NCI-H526 (cell line): Measurements from ENCODE around the gene G6PC2.
"Not testable (repeated sequence)": the region's sequence is repeated elsewhere in the genome, so short reads cannot be mapped to it uniquely, and the experiment has no call there.

Source experiments
- DNase-seq, 2 experiments: peaks; one replicate each; lab custom pipeline; 2025; lab: John Stamatoyannopoulos, UW

G6PC2 gene

GRCh38 chr2:168901003-168901402 lies at the start of gene G6PC2:
Gene G6PC2 (plus strand): TSS chr2:168901291. CDS start chr2:168901332, 41 bp downstream.
- no peak for DNase-seq

GRCh38 chr2:168851674-168852320 lies 49.3 kb upstream of the G6PC2 start:
- DNase-seq, result no peak

GRCh38 chr2:168852481-168852880 lies 48.6 kb upstream of the G6PC2 start:
- DNase-seq, result no peak

GRCh38 chr2:168853471-168853870 lies 47.6 kb upstream of the G6PC2 start:
- no peak for DNase-seq

- no peak for DNase-seq
Observed at GRCh38 chr2:168854651-168855050, 46.4 kb upstream of the G6PC2 start.

- DNase-seq, result no peak
Observed at GRCh38 chr2:168855601-168856000, 45.5 kb upstream of the G6PC2 start.

GRCh38 chr2:168858146-168858545 lies 42.9 kb upstream of the G6PC2 start:
- DNase-seq, result no peak

- DNase-seq, result not testable (repeated sequence)
Observed at GRCh38 chr2:168867164-168867563, 33.9 kb upstream of the G6PC2 start.

GRCh38 chr2:168870369-168870768 lies 30.7 kb upstream of the G6PC2 start:
- not testable (repeated sequence) for DNase-seq

- not testable (repeated sequence) for DNase-seq
Observed at GRCh38 chr2:168870824-168871223, 30.3 kb upstream of the G6PC2 start.

- DNase-seq, result no peak
Observed at GRCh38 chr2:168874368-168875054, 26.6 kb upstream of the G6PC2 start.

- DNase-seq, result not testable (repeated sequence)
Observed at GRCh38 chr2:168882163-168882562, 18.9 kb upstream of the G6PC2 start.

GRCh38 chr2:168884975-168885374 lies 16.1 kb upstream of the G6PC2 start:
- DNase-seq, result no peak

GRCh38 chr2:168889635-168890005 lies 11.5 kb upstream of the G6PC2 start:
- no peak for DNase-seq

GRCh38 chr2:168890006-168890782 lies 10.9 kb upstream of the G6PC2 start, which contains the start of gene SPC25:
Gene SPC25 (minus strand): TSS chr2:168890430. CDS start chr2:168889519, 911 bp downstream.
- peak; percentile 94 to 96 for DNase-seq

- no peak for DNase-seq
Observed at GRCh38 chr2:168892327-168892726, 8.8 kb upstream of the G6PC2 start.

GRCh38 chr2:168894101-168894500 lies 7.0 kb upstream of the G6PC2 start:
- no peak for DNase-seq

- no peak for DNase-seq
Observed at GRCh38 chr2:168894720-168895119, 6.4 kb upstream of the G6PC2 start.

- DNase-seq, result no peak
Observed at GRCh38 chr2:168895771-168896170, 5.3 kb upstream of the G6PC2 start.

GRCh38 chr2:168896783-168897182 lies 4.3 kb upstream of the G6PC2 start:
- DNase-seq, result no peak

- DNase-seq, result no peak
Observed at GRCh38 chr2:168897449-168897848, 3.6 kb upstream of the G6PC2 start.

GRCh38 chr2:168903888-168904287 lies 2.8 kb downstream of the G6PC2 start:
- DNase-seq, result no peak

- no peak for DNase-seq
Observed at GRCh38 chr2:168904358-168904757, 3.3 kb downstream of the G6PC2 start.
